GM23338 (cell line): ENCODE measurements around the gene C3orf80. TPM values are rescaled to one million over a fixed set of nuclear protein-coding genes. Genes with fewer than 3 reads are reported as not detected.

Experiments
- ATAC-seq: fragments of 200-7000 bp; cut with Tn5 transposase; 3 replicates; pipeline ENCODE4 v1.9.1; 2020
- DNase-seq: peaks from one replicate; pipeline ENCODE4 v3.0.0-alpha.2; 2015; ENCODE audit warnings: low spot score
- H2AFZ ChIP-seq: fragments of 200-600 bp; sonication (generic); 2 replicates; pipeline ENCODE4 v1.8.0; 2016; ENCODE audit warnings: antibody characterized with exemption, mild to moderate bottlenecking, moderate library complexity
- H3F3A ChIP-seq: fragments of 200-600 bp; sonication (generic); replicated peaks from 2 replicates; pipeline ENCODE4 v1.8.0; 2017; ENCODE audit warnings: antibody characterized with exemption, mixed run types, low read depth
- H3K27ac ChIP-seq: fragments of 200-600 bp; sonication (generic); 2 replicates; pipeline ENCODE4 v1.6.1; 2016; ENCODE audit warnings: low read depth
- H3K27me3 ChIP-seq: fragments of 200-600 bp; sonication (generic); 2 replicates; pipeline ENCODE4 v1.8.0; 2016; ENCODE audit warnings: mild to moderate bottlenecking, mixed run types, moderate library complexity; ENCODE audit not compliant: insufficient read depth
- H3K36me3 ChIP-seq: fragments of 200-600 bp; sonication (generic); 2 replicates; pipeline ENCODE4 v1.8.0; 2016; ENCODE audit warnings: mild to moderate bottlenecking; ENCODE audit not compliant: insufficient read depth
- H3K4me1 ChIP-seq: fragments of 200-600 bp; sonication (generic); 2 replicates; pipeline ENCODE4 v1.8.0; 2016; ENCODE audit warnings: mild to moderate bottlenecking, moderate library complexity; ENCODE audit not compliant: insufficient read depth
- H3K4me2 ChIP-seq: fragments of 200-600 bp; sonication (generic); 2 replicates; pipeline ENCODE4 v1.7.1; 2017; ENCODE audit warnings: mixed run types
- H3K4me3 ChIP-seq: fragments of 200-600 bp; sonication (generic); 2 replicates; pipeline ENCODE4 v1.6.1; 2016; ENCODE audit warnings: mixed run types
- H3K79me2 ChIP-seq: fragments of 200-600 bp; sonication (generic); replicated peaks from 2 replicates; pipeline ENCODE4 v1.8.0; 2017; ENCODE audit warnings: mild to moderate bottlenecking; ENCODE audit not compliant: insufficient read depth
- H3K9me2 ChIP-seq: fragments of 200-600 bp; sonication (generic); 2 replicates; pipeline ENCODE4 v1.8.0; 2017; ENCODE audit not compliant: insufficient read depth
- H4K20me1 ChIP-seq: fragments of 200-600 bp; sonication (generic); replicated peaks from 2 replicates; pipeline ENCODE4 v1.8.0; 2017; ENCODE audit warnings: mild to moderate bottlenecking; ENCODE audit not compliant: insufficient read depth
- H3K27ac Mint-ChIP-seq: 2 replicates; pipeline ENCODE4 v1.8.0; 2020; ENCODE audit warnings: inconsistent platforms, mild to moderate bottlenecking, moderate library complexity, mixed read lengths
- H3K27me3 Mint-ChIP-seq: 3 replicates; pipeline ENCODE4 v1.8.0; 2022; ENCODE audit warnings: low read depth, mild to moderate bottlenecking, moderate library complexity, mixed read lengths, inconsistent platforms; ENCODE audit not compliant: insufficient read depth, poor library complexity
- H3K36me3 Mint-ChIP-seq: 3 replicates; pipeline ENCODE4 v1.8.0; 2021; ENCODE audit warnings: low read depth, mild to moderate bottlenecking, inconsistent platforms, moderate library complexity, mixed read lengths
- H3K4me1 Mint-ChIP-seq: 3 replicates; pipeline ENCODE4 v1.8.0; 2020; ENCODE audit warnings: mild to moderate bottlenecking, inconsistent platforms, mixed read lengths
- H3K4me3 Mint-ChIP-seq: 3 replicates; pipeline ENCODE4 v1.8.0; 2021; ENCODE audit warnings: moderate library complexity, mild to moderate bottlenecking, inconsistent platforms, mixed read lengths
- H3K9me3 Mint-ChIP-seq: 3 replicates; pipeline ENCODE4 v1.8.0; 2020; ENCODE audit warnings: moderate library complexity, mild to moderate bottlenecking, inconsistent platforms, mixed read lengths
- CREB1 ChIP-seq: fragments of 250-450 bp; sonication (Bioruptor Pico); IDR thresholded peaks from 2 replicates; pipeline ENCODE4 v1.5.0; 2020; ENCODE audit warnings: low read depth, mild to moderate bottlenecking, moderate library complexity
- EZH2 ChIP-seq: fragments of 200-600 bp; sonication (generic); IDR thresholded peaks from one replicate; pipeline ENCODE4 v1.8.0; 2017; ENCODE audit warnings: antibody characterized with exemption, mild to moderate bottlenecking, low read depth; ENCODE audit not compliant: unreplicated experiment
- EZH2phosphoT487 ChIP-seq: fragments of 200-600 bp; sonication (generic); IDR thresholded peaks from one replicate; pipeline ENCODE4 v1.8.1; 2018; ENCODE audit warnings: antibody characterized with exemption; ENCODE audit not compliant: unreplicated experiment
- JUNB ChIP-seq: IDR thresholded peaks from one replicate; pipeline ENCODE4 v1.6.1; 2016; ENCODE audit warnings: antibody characterized with exemption; ENCODE audit not compliant: unreplicated experiment
- NANOG ChIP-seq: IDR thresholded peaks from 2 replicates; pipeline ENCODE4 v1.6.1; 2016; ENCODE audit warnings: antibody characterized with exemption, borderline replicate concordance
- POLR2AphosphoS5 ChIP-seq: IDR thresholded peaks from 2 replicates; pipeline ENCODE4 v1.6.1; 2016; ENCODE audit warnings: antibody characterized with exemption, low read depth
- STAT1 ChIP-seq: IDR thresholded peaks from one replicate; pipeline ENCODE4 v1.6.1; 2016; ENCODE audit warnings: antibody characterized with exemption; ENCODE audit not compliant: unreplicated experiment
- ZNF114 ChIP-seq: fragments of 250-450 bp; sonication (Bioruptor Pico); IDR thresholded peaks from 2 replicates; pipeline ENCODE4 v1.5.0; 2020; ENCODE audit warnings: mild to moderate bottlenecking, moderate library complexity
- ZNF331 ChIP-seq: fragments of 250-450 bp; sonication (Bioruptor Pico); IDR thresholded peaks from 2 replicates; pipeline ENCODE4 v1.5.0; 2020; ENCODE audit warnings: low read depth, mild to moderate bottlenecking, moderate library complexity
- polyA plus RNA-seq: library from polyadenylated mRNA; unstranded; fragments of >200 nt; fragmentation: Nextera tagmentation; extraction: Ambion mirVana; gene quantifications from 2 replicates; pipeline ENCODE4 v1.2.1, GENCODE V29; 2016
- total RNA-seq: library from RNA; depleted of rRNA; stranded (reverse); fragments of >200 nt; shearing (Covaris generic); gene quantifications from 2 replicates; pipeline ENCODE4 v1.2.3, GENCODE V29; 2014
- TF ChIP-seq, protein P1 (sequence below): IDR thresholded peaks from 2 replicates; pipeline ENCODE4 v1.6.1; 2016; ENCODE audit warnings: antibody characterized with exemption
- TF ChIP-seq, protein P2 (sequence below), 2 experiments: fragments of 200-600 bp in 1 of 2; sonication (generic) in 1 of 2; conservative IDR thresholded peaks; 2 replicates each; pipeline versions ENCODE4 v1.5.1 to v1.6.1; 2016 to 2017; ENCODE audit warnings: antibody characterized with exemption in 2 of 2, low read depth in 2 of 2, mild to moderate bottlenecking in 2 of 2, moderate library complexity in 1 of 2
- TF ChIP-seq, protein P3 (sequence below): IDR thresholded peaks from one replicate; pipeline ENCODE4 v1.6.1; 2018; ENCODE audit warnings: antibody characterized with exemption; ENCODE audit not compliant: unreplicated experiment
- TF ChIP-seq, protein P4 (sequence below): fragments of 250-450 bp; sonication (Bioruptor Pico); IDR thresholded peaks from 2 replicates; pipeline ENCODE4 v1.5.0; 2020; ENCODE audit warnings: mild to moderate bottlenecking, moderate library complexity

Gene C3orf80
- total and polyA plus RNA-seq, 2 experiments from 2014 or later = 0.57 to 3.0 TPM

DNA sequence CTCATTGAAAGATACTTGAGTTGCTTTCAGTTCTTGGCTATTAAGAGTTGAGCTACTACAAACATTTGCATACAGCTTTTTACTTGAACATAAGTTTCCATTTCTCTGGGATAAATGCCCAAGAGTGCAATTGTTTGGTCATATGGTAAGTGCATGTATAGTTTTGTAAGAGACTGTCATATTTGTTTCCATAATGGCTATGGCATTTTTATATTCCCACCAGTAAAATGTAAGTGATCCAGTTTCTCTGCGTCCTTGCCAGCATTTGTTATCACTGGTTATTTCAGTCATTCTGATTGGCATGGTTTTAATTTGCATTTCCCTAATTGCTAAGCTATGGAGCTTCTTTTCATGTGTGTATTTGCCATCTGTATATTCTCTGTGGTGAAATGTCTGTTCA, 22.5 kb downstream of the C3orf80 start:
- Mint-ChIP-seq H3K36me3 (no peaks in the 10 kb centered on the region), H3K27ac (no peak overlapping the region), H3K4me3 (no peak overlapping the region), H3K4me1 (no peaks in the 10 kb centered on the region; the same call in 2 of the 3 replicates), H3K9me3 (no peaks in the 10 kb centered on the region), H3K27me3 (peaks cover 1% of the 10 kb centered on the region)
- no peaks in the 10 kb centered on the region for H3K27me3 ChIP-seq
- no peak for TF ChIP-seq POLR2AphosphoS5
- TF ChIP-seq NANOG = no peak
- TF ChIP-seq, protein P1, sequence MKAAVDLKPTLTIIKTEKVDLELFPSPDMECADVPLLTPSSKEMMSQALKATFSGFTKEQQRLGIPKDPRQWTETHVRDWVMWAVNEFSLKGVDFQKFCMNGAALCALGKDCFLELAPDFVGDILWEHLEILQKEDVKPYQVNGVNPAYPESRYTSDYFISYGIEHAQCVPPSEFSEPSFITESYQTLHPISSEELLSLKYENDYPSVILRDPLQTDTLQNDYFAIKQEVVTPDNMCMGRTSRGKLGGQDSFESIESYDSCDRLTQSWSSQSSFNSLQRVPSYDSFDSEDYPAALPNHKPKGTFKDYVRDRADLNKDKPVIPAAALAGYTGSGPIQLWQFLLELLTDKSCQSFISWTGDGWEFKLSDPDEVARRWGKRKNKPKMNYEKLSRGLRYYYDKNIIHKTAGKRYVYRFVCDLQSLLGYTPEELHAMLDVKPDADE = no peak
- TF ChIP-seq, protein P2, sequence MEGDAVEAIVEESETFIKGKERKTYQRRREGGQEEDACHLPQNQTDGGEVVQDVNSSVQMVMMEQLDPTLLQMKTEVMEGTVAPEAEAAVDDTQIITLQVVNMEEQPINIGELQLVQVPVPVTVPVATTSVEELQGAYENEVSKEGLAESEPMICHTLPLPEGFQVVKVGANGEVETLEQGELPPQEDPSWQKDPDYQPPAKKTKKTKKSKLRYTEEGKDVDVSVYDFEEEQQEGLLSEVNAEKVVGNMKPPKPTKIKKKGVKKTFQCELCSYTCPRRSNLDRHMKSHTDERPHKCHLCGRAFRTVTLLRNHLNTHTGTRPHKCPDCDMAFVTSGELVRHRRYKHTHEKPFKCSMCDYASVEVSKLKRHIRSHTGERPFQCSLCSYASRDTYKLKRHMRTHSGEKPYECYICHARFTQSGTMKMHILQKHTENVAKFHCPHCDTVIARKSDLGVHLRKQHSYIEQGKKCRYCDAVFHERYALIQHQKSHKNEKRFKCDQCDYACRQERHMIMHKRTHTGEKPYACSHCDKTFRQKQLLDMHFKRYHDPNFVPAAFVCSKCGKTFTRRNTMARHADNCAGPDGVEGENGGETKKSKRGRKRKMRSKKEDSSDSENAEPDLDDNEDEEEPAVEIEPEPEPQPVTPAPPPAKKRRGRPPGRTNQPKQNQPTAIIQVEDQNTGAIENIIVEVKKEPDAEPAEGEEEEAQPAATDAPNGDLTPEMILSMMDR (conservative IDR thresholded peaks at IDR 0.05; ENCODE audit: low read depth in 2 of 2) = no peak
- no peak for TF ChIP-seq CREB1
- no peak for TF ChIP-seq EZH2phosphoT487
- TF ChIP-seq STAT1 = no peak
- no peak for TF ChIP-seq ZNF114
- no peak for TF ChIP-seq ZNF331 (CRISPR knock-in tag)
- TF ChIP-seq JUNB = no peak
- TF ChIP-seq, protein P3, sequence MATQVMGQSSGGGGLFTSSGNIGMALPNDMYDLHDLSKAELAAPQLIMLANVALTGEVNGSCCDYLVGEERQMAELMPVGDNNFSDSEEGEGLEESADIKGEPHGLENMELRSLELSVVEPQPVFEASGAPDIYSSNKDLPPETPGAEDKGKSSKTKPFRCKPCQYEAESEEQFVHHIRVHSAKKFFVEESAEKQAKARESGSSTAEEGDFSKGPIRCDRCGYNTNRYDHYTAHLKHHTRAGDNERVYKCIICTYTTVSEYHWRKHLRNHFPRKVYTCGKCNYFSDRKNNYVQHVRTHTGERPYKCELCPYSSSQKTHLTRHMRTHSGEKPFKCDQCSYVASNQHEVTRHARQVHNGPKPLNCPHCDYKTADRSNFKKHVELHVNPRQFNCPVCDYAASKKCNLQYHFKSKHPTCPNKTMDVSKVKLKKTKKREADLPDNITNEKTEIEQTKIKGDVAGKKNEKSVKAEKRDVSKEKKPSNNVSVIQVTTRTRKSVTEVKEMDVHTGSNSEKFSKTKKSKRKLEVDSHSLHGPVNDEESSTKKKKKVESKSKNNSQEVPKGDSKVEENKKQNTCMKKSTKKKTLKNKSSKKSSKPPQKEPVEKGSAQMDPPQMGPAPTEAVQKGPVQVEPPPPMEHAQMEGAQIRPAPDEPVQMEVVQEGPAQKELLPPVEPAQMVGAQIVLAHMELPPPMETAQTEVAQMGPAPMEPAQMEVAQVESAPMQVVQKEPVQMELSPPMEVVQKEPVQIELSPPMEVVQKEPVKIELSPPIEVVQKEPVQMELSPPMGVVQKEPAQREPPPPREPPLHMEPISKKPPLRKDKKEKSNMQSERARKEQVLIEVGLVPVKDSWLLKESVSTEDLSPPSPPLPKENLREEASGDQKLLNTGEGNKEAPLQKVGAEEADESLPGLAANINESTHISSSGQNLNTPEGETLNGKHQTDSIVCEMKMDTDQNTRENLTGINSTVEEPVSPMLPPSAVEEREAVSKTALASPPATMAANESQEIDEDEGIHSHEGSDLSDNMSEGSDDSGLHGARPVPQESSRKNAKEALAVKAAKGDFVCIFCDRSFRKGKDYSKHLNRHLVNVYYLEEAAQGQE = no peak
- TF ChIP-seq, protein P4, sequence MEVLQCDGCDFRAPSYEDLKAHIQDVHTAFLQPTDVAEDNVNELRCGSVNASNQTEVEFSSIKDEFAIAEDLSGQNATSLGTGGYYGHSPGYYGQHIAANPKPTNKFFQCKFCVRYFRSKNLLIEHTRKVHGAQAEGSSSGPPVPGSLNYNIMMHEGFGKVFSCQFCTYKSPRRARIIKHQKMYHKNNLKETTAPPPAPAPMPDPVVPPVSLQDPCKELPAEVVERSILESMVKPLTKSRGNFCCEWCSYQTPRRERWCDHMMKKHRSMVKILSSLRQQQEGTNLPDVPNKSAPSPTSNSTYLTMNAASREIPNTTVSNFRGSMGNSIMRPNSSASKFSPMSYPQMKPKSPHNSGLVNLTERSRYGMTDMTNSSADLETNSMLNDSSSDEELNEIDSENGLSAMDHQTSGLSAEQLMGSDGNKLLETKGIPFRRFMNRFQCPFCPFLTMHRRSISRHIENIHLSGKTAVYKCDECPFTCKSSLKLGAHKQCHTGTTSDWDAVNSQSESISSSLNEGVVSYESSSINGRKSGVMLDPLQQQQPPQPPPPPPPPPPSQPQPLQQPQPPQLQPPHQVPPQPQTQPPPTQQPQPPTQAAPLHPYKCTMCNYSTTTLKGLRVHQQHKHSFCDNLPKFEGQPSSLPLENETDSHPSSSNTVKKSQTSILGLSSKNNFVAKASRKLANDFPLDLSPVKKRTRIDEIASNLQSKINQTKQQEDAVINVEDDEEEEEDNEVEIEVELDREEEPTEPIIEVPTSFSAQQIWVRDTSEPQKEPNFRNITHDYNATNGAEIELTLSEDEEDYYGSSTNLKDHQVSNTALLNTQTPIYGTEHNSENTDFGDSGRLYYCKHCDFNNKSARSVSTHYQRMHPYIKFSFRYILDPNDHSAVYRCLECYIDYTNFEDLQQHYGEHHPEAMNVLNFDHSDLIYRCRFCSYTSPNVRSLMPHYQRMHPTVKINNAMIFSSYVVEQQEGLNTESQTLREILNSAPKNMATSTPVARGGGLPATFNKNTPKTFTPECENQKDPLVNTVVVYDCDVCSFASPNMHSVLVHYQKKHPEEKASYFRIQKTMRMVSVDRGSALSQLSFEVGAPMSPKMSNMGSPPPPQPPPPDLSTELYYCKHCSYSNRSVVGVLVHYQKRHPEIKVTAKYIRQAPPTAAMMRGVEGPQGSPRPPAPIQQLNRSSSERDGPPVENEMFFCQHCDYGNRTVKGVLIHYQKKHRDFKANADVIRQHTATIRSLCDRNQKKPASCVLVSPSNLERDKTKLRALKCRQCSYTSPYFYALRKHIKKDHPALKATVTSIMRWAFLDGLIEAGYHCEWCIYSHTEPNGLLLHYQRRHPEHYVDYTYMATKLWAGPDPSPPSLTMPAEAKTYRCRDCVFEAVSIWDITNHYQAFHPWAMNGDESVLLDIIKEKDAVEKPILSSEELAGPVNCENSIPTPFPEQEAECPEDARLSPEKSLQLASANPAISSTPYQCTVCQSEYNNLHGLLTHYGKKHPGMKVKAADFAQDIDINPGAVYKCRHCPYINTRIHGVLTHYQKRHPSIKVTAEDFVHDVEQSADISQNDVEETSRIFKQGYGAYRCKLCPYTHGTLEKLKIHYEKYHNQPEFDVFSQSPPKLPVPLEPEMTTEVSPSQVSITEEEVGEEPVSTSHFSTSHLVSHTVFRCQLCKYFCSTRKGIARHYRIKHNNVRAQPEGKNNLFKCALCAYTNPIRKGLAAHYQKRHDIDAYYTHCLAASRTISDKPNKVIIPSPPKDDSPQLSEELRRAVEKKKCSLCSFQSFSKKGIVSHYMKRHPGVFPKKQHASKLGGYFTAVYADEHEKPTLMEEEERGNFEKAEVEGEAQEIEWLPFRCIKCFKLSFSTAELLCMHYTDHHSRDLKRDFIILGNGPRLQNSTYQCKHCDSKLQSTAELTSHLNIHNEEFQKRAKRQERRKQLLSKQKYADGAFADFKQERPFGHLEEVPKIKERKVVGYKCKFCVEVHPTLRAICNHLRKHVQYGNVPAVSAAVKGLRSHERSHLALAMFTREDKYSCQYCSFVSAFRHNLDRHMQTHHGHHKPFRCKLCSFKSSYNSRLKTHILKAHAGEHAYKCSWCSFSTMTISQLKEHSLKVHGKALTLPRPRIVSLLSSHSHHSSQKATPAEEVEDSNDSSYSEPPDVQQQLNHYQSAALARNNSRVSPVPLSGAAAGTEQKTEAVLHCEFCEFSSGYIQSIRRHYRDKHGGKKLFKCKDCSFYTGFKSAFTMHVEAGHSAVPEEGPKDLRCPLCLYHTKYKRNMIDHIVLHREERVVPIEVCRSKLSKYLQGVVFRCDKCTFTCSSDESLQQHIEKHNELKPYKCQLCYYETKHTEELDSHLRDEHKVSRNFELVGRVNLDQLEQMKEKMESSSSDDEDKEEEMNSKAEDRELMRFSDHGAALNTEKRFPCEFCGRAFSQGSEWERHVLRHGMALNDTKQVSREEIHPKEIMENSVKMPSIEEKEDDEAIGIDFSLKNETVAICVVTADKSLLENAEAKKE = no peak
- TF ChIP-seq EZH2 = no peak
- H3K27ac ChIP-seq = no peak overlapping the region
- H3K4me2 ChIP-seq = no peak overlapping the region
- H3K4me3 ChIP-seq = no peak overlapping the region
- no peaks in the 10 kb centered on the region for H3F3A ChIP-seq
- H3K36me3 ChIP-seq = no peaks in the 10 kb centered on the region
- no peaks in the 10 kb centered on the region for H3K9me2 ChIP-seq
- ATAC-seq = no peak
- no peaks in the 10 kb centered on the region for H4K20me1 ChIP-seq
- no peaks in the 10 kb centered on the region for H3K79me2 ChIP-seq
- DNase-seq = no peak
- H2AFZ ChIP-seq = no peak overlapping the region
- no peaks in the 10 kb centered on the region for H3K4me1 ChIP-seq
